ENCODE data around the gene KDM8.

DNA sequence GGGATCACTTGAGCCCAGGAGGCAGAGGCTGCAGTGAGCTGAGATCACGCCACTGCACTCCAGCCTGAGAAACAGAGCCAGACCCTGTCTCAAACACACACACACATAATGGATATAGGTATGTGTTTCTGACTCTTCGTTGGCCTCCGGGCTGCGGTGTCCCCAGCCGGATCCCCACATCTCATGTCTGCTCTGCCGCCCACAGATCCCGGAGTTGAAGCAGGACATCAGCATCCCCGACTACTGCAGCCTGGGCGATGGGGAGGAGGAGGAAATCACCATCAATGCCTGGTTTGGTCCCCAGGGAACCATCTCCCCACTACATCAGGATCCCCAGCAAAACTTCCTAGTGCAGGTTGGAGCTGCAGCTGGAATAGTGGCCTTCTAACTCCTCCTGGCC, 15.4 kb downstream of the KDM8 start:
- TF ChIP-seq CTCF (IDR thresholded peaks at IDR 0.05; ENCODE audit: low read length) (no peak), EZH2 (optimal IDR thresholded peaks at IDR 0.05; ENCODE audit: low read depth, low read length) (no peak), EZH2phosphoT487 (IDR thresholded peaks at IDR 0.05; ENCODE audit: low read length) (no peak)
